Measurements from ENCODE around the gene ACSF3.

ACSF3 gene

GRCh38 chr16:89154390-89155183, 60.9 kb downstream of the ACSF3 start:
- Histone ChIP-seq H3K79me2 (no peaks in the 10 kb centered on the region), H3K27ac (no peak overlapping the region), H3K4me1 (peaks cover 34% of the 10 kb centered on the region), H3K9me3 (ENCODE audit: control insufficient read depth, low read length) (no peaks in the 10 kb centered on the region), H3K4me3 (ENCODE audit: low read depth, low read length) (no peak overlapping the region), H3K36me3 (ENCODE audit: control insufficient read depth, insufficient read depth, low read length) (no peaks in the 10 kb centered on the region), H3K9ac (no peak overlapping the region), H3K4me2 (ENCODE audit: low read length) (peak overlapping the region; percentile 14), H2AFZ (no peak overlapping the region), H3K27me3 (ENCODE audit: control insufficient read depth, insufficient read depth, low read length) (no peaks in the 10 kb centered on the region)
- no peak for TF ChIP-seq CTCF (IDR thresholded peaks at IDR 0.05)

DNA sequence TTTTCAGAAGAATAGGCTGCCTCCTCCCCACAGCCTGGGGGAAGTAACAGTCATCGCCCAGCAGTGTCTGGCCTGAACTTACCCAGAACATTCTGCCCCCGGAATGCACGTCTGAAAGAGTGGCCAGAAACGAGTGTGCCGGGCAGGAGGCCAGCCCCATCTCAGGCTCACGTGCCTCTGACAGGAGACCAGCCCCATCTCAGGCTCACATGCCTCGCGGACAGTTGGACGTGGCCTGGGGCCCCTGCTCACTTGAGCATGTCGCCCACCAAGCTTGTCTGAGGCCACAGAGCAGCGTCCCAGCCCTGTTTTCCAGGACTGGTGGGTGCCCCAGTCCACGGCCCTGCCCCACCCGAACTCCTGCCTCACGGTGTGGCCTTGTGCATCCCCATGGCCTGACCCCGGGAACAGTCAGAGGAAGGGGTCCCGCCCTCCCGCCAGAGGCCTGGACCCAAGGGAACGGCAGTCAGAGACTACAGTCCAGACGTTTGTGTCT, 61.6 kb downstream of the ACSF3 start:
- peaks cover 27% of the 10 kb centered on the region for H3K4me1 ChIP-seq
- no peak overlapping the region for H3K4me2 ChIP-seq (ENCODE audit: low read length)
- TF ChIP-seq CTCF (IDR thresholded peaks at IDR 0.05), result no peak
- no peaks in the 10 kb centered on the region for H3K36me3 ChIP-seq (ENCODE audit: control insufficient read depth, insufficient read depth, low read length)
- H3K27ac ChIP-seq, result no peak overlapping the region
- H3K9me3 ChIP-seq (ENCODE audit: control insufficient read depth, low read length), result no peaks in the 10 kb centered on the region
- no peak overlapping the region for H3K9ac ChIP-seq
- no peak overlapping the region for H2AFZ ChIP-seq
- no peaks in the 10 kb centered on the region for H3K79me2 ChIP-seq
- no peak overlapping the region for H3K4me3 ChIP-seq (ENCODE audit: low read depth, low read length)
- no peaks in the 10 kb centered on the region for H3K27me3 ChIP-seq (ENCODE audit: control insufficient read depth, insufficient read depth, low read length)

DNA sequence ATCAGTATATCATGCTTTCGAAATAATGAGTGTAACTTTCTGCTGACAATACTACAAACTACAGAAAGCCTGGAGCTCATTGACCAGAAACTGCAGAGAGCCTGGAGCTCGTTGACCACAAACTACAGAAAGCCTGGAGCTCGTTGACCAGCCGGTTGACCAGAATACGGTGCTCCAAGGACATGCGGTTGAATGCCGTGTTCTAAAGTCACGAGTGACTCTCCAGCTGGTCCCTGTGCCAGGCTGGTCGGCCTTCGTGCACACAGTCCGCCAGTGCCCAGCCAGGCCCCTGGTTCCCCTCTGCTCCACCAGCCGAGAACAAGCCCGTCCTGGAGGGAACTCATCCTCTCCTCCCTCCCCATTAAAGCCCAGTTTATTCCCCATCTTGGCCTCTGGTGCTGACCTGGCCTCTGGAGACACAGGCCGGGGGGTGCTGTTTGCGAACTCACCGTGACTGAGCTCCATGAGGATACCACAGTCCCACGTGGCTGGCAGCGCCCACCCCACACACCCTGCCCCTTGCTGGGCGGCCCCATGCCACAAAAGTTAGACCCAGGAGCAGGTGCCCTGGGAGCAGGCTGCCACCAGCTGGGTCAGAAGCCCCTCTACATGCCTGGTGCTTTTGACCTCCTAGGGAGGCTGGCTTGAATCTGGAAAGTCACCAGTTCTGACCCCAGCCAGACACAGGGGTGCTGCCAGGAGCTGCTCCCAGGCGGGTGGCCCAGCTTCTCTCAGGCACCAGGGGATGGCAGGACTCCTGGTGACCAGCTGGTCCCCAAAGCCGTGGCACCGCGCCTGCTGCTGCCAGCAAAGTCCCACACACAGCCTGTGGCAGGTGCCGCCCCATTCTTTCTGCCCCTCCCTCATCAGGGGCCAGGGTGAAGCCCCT, 62.4 kb downstream of the ACSF3 start:
- Histone ChIP-seq H3K79me2 (no peaks in the 10 kb centered on the region), H3K27me3 (ENCODE audit: control insufficient read depth, insufficient read depth, low read length) (no peaks in the 10 kb centered on the region), H3K4me2 (ENCODE audit: low read length) (no peak overlapping the region), H3K9ac (no peak overlapping the region), H2AFZ (no peak overlapping the region), H3K4me3 (ENCODE audit: low read depth, low read length) (no peak overlapping the region), H3K4me1 (peaks cover 21% of the 10 kb centered on the region), H3K27ac (no peak overlapping the region), H3K9me3 (ENCODE audit: control insufficient read depth, low read length) (no peaks in the 10 kb centered on the region), H3K36me3 (ENCODE audit: control insufficient read depth, insufficient read depth, low read length) (no peaks in the 10 kb centered on the region)
- TF ChIP-seq CTCF (IDR thresholded peaks at IDR 0.05), result no peak

DNA sequence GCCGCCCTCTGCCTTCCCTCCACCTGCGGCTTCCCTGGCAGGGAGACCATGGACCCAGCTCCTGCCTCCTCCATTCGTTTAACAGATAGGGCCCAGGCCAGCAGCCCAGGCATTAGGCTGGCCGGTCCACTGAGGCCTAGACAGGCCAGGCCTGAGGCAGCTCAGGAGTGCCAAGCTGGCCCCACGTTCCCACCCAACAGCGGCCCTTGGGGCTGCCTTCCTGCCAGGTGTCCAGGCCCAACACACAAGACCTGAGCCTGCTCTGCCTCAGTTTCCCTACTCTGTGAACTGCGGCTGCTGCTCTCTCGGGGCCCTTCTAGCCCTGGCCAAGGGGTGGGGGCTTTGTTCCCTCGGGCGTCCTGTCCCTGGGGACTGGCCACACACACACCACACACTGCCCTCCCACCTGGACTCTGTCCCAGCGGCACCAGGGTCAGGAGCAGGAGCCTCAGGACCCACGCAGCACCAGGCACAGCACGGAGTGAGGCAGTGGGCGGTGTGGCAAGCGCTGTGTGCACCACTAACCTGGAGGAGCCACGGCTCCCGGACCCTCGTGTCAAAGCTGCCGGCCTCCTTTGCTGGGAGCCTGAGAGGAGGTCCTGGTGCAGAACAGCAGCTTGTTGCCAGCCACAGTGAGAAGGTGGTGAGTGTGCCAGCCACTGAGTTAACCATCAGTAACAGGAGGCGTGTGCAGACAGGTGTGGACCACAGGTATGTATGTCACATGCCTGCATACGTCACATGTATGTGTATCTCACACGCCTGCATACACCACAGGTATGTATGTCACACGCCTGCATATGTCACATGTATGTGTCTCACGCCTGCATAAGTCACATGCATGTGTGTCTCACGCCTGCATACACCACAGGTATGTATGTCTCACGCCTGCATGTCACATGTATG, 63.3 kb downstream of the ACSF3 start:
- Histone ChIP-seq H3K4me2 (ENCODE audit: low read length) (no peak overlapping the region), H3K4me3 (ENCODE audit: low read depth, low read length) (no peak overlapping the region), H3K9ac (no peak overlapping the region), H2AFZ (no peak overlapping the region), H3K79me2 (no peaks in the 10 kb centered on the region), H3K27me3 (ENCODE audit: control insufficient read depth, insufficient read depth, low read length) (no peaks in the 10 kb centered on the region), H3K4me1 (peaks cover 15% of the 10 kb centered on the region), H3K27ac (no peak overlapping the region), H3K9me3 (ENCODE audit: control insufficient read depth, low read length) (no peaks in the 10 kb centered on the region), H3K36me3 (ENCODE audit: control insufficient read depth, insufficient read depth, low read length) (no peaks in the 10 kb centered on the region)
- TF ChIP-seq CTCF (IDR thresholded peaks at IDR 0.05), result no peak

Measured in parathyroid adenoma (tissue), 2 donors.